Measurements from ENCODE around the gene TEX12. TPM values are rescaled to one million over a fixed set of nuclear protein-coding genes. Genes with fewer than 3 reads are reported as not detected.
"Not testable (repeated sequence)": the region's sequence is repeated elsewhere in the genome, so short reads cannot be mapped to it uniquely, and the experiment has no call there.

The TEX12 gene
- total and polyA plus RNA-seq, 8 donors: 0.20 to 2.0 TPM; not detected in 6

DNA sequence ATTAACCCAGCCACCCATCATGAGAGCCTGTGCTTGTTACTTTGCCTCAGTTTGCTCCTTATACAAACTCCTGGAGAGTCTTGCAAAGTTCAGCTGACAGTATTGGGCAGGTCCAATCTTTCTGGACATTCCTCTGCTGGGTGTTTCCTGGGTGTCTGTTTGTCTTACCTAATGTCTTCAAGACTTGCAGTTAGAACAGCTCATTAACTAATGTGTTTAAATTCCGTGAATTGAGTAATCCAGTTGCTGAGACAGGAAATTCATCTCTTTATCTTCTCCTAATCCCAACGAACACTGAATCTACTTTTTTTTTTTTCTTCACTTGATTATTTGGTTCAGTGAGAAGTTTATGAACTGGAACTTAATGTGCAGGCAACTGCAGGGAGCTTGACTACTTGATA, 28.8 kb downstream of the TEX12 start:
- Histone ChIP-seq H3K9me3 (no peaks in the 10 kb centered on the region), H3K36me3 (no peaks in the 10 kb centered on the region), H3K27me3 (no peaks in the 10 kb centered on the region), H3K27ac (no peak overlapping the region), H3K4me1 (no peaks in the 10 kb centered on the region), H3K4me3 (no peak overlapping the region)
- intact Hi-C loops (cut with DNase I; ENCODE audit: low total_unique reads): no loop called here
- WGBS, 5 donors: 29 to 37% (median 31%) methylated on average over 2 of the region's 2 CpGs
- TF ChIP-seq POLR2A (IDR thresholded peaks at IDR 0.05) (no peak), EP300 (IDR thresholded peaks at IDR 0.05) (no peak), POLR2AphosphoS5 (IDR thresholded peaks at IDR 0.05) (no peak)
- TF ChIP-seq, protein P1, sequence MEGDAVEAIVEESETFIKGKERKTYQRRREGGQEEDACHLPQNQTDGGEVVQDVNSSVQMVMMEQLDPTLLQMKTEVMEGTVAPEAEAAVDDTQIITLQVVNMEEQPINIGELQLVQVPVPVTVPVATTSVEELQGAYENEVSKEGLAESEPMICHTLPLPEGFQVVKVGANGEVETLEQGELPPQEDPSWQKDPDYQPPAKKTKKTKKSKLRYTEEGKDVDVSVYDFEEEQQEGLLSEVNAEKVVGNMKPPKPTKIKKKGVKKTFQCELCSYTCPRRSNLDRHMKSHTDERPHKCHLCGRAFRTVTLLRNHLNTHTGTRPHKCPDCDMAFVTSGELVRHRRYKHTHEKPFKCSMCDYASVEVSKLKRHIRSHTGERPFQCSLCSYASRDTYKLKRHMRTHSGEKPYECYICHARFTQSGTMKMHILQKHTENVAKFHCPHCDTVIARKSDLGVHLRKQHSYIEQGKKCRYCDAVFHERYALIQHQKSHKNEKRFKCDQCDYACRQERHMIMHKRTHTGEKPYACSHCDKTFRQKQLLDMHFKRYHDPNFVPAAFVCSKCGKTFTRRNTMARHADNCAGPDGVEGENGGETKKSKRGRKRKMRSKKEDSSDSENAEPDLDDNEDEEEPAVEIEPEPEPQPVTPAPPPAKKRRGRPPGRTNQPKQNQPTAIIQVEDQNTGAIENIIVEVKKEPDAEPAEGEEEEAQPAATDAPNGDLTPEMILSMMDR (IDR thresholded peaks at IDR 0.05): no peak
- no peak for DNase-seq

DNA sequence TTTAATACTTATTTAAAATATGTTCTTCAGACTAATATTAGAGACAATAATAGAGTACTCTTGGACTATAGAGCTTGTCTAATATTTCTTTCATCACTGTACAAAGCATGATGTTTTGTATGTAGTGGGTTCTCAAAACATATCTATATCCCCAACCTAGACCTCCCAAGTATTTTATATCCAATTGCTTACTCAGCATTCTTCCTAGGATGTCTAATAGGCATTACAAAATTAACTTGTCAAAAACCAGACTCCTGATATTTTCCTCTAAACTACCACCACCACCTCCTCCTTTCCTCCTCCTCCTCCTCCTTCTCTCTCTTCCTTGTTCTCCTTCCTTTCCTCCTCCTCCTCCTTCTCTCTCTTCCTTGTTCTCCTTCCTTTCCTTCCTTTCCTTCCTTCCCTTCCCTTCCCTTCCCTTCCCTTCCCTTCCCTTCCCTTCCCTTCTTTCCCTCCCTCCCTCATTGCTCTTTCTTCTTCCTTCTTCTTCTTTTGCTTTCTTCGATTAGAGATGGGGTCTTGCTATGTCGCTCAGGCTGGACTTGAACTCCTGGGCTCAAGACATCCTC, 29.4 kb downstream of the TEX12 start:
- intact Hi-C loops (cut with DNase I; ENCODE audit: low total_unique reads): no loop called here
- Histone ChIP-seq H3K36me3 (no peaks in the 10 kb centered on the region), H3K4me3 (no peak overlapping the region), H3K27ac (no peak overlapping the region), H3K9me3 (no peaks in the 10 kb centered on the region), H3K4me1 (no peaks in the 10 kb centered on the region), H3K27me3 (no peaks in the 10 kb centered on the region)
- whole genome bisulfite sequencing, 5 donors: 88 to 94% (median 93%) methylated on average over 2 of the region's 2 CpGs
- no peak for DNase-seq
- TF ChIP-seq POLR2AphosphoS5 (IDR thresholded peaks at IDR 0.05): no peak
- no peak for TF ChIP-seq EP300 (IDR thresholded peaks at IDR 0.05)
- TF ChIP-seq, protein P1 (IDR thresholded peaks at IDR 0.05): no peak
- TF ChIP-seq POLR2A (IDR thresholded peaks at IDR 0.05): no peak

DNA sequence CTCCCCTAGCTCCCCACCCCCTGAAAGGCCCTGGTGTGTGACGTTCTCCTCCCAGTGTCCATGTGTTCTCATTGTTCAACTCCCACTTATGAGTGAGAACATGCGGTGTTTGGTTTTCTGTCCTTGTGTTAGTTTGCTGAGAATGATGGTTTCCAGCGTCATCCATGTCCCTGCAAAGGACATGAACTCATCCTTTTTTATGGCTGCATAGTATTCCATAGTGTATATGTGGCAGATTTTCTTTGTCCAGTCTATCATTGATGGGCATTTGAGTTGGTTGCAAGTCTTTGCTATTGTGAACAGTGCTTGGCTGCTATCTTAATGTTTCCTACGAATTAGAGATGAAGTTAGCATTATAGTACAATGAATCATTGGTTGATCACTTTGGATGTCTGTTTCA, 31.9 kb downstream of the TEX12 start:
- 77 to 83% (median 80%) methylated on average over 4 of the region's 4 CpGs for WGBS, 5 donors
- H3K4me1 ChIP-seq; intact Hi-C loops (cut with DNase I; ENCODE audit: low total_unique reads): not testable (repeated sequence)

DNA sequence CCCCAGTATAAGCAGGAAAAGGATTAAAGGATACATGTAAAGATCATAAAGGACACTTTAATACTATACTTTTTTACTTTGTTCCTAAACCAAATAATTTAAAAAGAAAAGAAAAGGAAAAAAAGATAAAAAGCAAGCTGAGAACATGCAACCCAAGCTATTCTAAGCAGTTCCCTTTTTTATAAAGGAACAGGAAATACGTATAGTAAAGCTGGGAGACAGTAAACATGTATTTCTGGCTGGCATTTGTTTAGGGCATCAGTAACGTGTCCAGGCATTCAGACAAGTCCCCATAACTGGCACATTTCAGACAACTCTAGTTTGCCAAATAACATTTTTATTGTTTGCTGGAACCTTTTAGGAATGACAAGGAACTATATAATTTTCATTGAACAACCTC, 33.1 kb downstream of the TEX12 start:
- Histone ChIP-seq H3K4me1 (no peaks in the 10 kb centered on the region), H3K27me3 (no peaks in the 10 kb centered on the region), H3K9me3 (no peaks in the 10 kb centered on the region), H3K36me3 (peaks cover 0 to 10% (median 0%) of the 10 kb centered on the region in 4 donors), H3K27ac (no peak overlapping the region), H3K4me3 (no peak overlapping the region)
- WGBS, 5 donors: 34 to 42% (median 35%) methylated on average over 2 of the region's 2 CpGs
- no peak for DNase-seq
- no peak for TF ChIP-seq EP300 (IDR thresholded peaks at IDR 0.05)
- TF ChIP-seq, protein P1 (IDR thresholded peaks at IDR 0.05): no peak
- TF ChIP-seq POLR2AphosphoS5 (IDR thresholded peaks at IDR 0.05): no peak
- TF ChIP-seq POLR2A (IDR thresholded peaks at IDR 0.05): no peak
- intact Hi-C loops (cut with DNase I; ENCODE audit: low total_unique reads): no loop called here

More for the DNA sequence above, 31.9 kb downstream of the TEX12 start:
- not testable (repeated sequence) for H3K4me3 ChIP-seq, H3K27ac ChIP-seq, H3K9me3 ChIP-seq, H3K27me3 ChIP-seq, H3K36me3 ChIP-seq, DNase-seq

DNA sequence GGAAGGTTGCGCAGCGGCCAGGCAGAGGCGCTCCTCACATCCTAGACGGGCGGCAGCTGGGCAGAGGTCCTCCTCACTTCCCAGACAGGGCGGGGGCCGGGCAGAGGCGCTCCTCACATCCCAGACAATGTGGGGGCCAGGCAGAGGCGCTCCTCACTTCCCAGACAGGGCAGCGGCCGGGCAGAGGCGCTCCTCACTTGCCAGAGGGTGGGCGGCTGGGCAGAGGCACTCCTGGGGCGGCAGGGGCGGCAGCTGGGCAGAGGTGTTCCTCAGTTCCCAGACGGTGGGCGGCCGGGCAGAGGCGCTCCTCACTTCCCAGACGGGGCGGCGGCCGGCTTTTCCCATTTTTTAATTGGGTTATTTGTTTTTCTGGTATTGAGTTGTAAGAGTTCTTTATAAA, 38.9 kb downstream of the TEX12 start:
- Histone ChIP-seq H3K27me3 (no peaks in the 10 kb centered on the region), H3K27ac (no peak overlapping the region), H3K9me3 (no peaks in the 10 kb centered on the region), H3K4me1 (no peaks in the 10 kb centered on the region), H3K36me3 (peaks cover 0 to 14% (median 0%) of the 10 kb centered on the region in 4 donors), H3K4me3 (no peak overlapping the region)
- TF ChIP-seq EP300 (IDR thresholded peaks at IDR 0.05) (no peak), POLR2A (IDR thresholded peaks at IDR 0.05) (no peak), POLR2AphosphoS5 (IDR thresholded peaks at IDR 0.05) (no peak)
- TF ChIP-seq, protein P1 (IDR thresholded peaks at IDR 0.05): no peak
- intact Hi-C loops (cut with DNase I; ENCODE audit: low total_unique reads): no loop called here
- WGBS, 5 donors: 93 to 95% (median 94%) methylated on average over 23 of the region's 23 CpGs
- no peak for DNase-seq
